Breast epithelium (tissue), 4 donors: ENCODE results near the gene KRTAP5-5. TPM values are rescaled to one million over a fixed set of nuclear protein-coding genes. Genes with fewer than 3 reads are reported as not detected.

ENCODE experiments used
- DNase-seq, 2 donors: peaks; one replicate each; pipeline ENCODE4 v3.0.0-alpha.2; 2019; ENCODE audit warnings: low spot score in 2 of 2
- H3K27ac ChIP-seq, 2 donors: fragments of 200-600 bp; sonication (generic) in 1 of 2; one replicate each; pipeline ENCODE4 v1.5.1; 2016 to 2019; ENCODE audit warnings: mild to moderate bottlenecking in 1 of 2
- H3K27me3 ChIP-seq, 2 donors: fragments of 200-600 bp; sonication (generic) in 1 of 2; one replicate each; pipeline versions ENCODE4 v1.5.1 to v1.6.0; 2017 to 2019; ENCODE audit warnings: control low read depth in 1 of 2, mild to moderate bottlenecking in 1 of 2
- H3K36me3 ChIP-seq: fragments of 200-600 bp; one replicate; pipeline ENCODE4 v1.5.1; 2019
- H3K4me1 ChIP-seq, 2 donors: fragments of 200-600 bp; sonication (generic); one replicate each; pipeline ENCODE4 v1.5.1; 2016 to 2019; ENCODE audit warnings: control low read depth in 1 of 2
- H3K4me3 ChIP-seq, 3 donors: fragments of 200-600 bp; sonication (generic); 1 replicate in 2 of 3; 2 replicates in 1 of 3; pipeline ENCODE4 v1.5.1; 2016 to 2019; ENCODE audit warnings: mild to moderate bottlenecking in 3 of 3, moderate library complexity in 2 of 3
- H3K9me3 ChIP-seq, 2 donors: fragments of 200-600 bp; sonication (generic) in 1 of 2; one replicate each; pipeline ENCODE4 v1.5.1; 2016 to 2019; ENCODE audit warnings: control low read depth in 1 of 2
- POLR2A ChIP-seq: fragments of 450-650 bp; IDR thresholded peaks from one replicate; pipeline ENCODE4 v1.6.1; 2016; ENCODE audit warnings: antibody characterized with exemption, mild to moderate bottlenecking, moderate library complexity
- POLR2AphosphoS5 ChIP-seq, 3 donors: sonication (generic); formaldehyde crosslinking; IDR thresholded peaks; one replicate each; pipeline ENCODE4 v1.6.1; 2017; ENCODE audit warnings: antibody characterized with exemption in 3 of 3
- intact Hi-C: fragments of 100-400 bp; cut with DNase I; formaldehyde crosslinking; loops from one replicate; pipeline ENCODE4 v1.15.1; 2023; ENCODE audit warnings: low total_unique reads
- total RNA-seq, 3 donors: library from RNA; depleted of rRNA; stranded (reverse); fragments of >200 nt; gene quantifications; one replicate each; pipeline ENCODE4 v1.1.0, GENCODE V29; 2016
- TF ChIP-seq, protein P1 (sequence below), 3 donors: fragments of 450-650 bp; IDR thresholded peaks; one replicate each; pipeline ENCODE4 v1.5.1; 2016 to 2017; ENCODE audit warnings: antibody characterized with exemption in 3 of 3, mild to moderate bottlenecking in 3 of 3, moderate library complexity in 3 of 3

The KRTAP5-5 gene
- total RNA-seq, 3 donors from 2014 or later: not detected

DNA sequence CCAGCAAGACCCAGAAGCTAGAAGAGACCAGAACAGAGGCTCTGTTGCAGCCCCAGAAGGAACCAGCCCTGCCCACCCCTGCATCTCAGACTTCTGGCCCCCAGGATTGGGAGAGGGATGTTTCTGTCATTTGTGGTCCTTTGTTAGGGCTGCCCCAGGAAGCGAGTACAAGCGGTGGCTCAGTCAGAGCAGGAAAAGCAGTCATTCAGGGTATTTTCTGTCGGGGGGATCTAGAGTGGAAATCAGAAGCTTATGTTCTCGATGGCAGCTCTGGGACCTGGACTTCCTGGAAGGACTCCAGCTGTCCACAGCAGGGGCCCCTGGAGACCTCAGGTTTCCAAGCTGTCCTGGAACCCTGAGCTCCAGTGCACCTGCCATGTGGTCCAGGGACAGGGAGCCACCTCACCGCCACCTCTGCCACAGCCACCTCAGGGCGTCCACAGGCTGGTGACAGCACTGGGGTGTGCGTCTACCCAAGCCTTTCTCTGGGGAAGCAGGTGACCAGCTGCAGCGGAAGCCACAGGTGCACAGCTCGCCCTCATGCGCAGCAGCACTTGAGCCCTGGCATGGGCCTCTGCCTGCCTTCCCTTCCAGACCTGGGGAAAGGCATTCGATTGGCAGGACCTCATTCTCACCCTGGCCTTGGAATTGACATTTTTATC lies 2.6 kb downstream of the KRTAP5-5 start:
- Histone ChIP-seq H3K9me3 (no peaks in the 10 kb centered on the region), H3K4me1 (no peaks in the 10 kb centered on the region), H3K27ac (no peak overlapping the region), H3K4me3 (no peak overlapping the region), H3K36me3 (no peaks in the 10 kb centered on the region), H3K27me3 (peaks cover 0 to 41% of the 10 kb centered on the region in 2 donors)
- intact Hi-C loops: no loop called here
- no peak for DNase-seq
- TF ChIP-seq POLR2AphosphoS5 (IDR thresholded peaks at IDR 0.05) (no peak), POLR2A (no peak)
- TF ChIP-seq, protein P1, sequence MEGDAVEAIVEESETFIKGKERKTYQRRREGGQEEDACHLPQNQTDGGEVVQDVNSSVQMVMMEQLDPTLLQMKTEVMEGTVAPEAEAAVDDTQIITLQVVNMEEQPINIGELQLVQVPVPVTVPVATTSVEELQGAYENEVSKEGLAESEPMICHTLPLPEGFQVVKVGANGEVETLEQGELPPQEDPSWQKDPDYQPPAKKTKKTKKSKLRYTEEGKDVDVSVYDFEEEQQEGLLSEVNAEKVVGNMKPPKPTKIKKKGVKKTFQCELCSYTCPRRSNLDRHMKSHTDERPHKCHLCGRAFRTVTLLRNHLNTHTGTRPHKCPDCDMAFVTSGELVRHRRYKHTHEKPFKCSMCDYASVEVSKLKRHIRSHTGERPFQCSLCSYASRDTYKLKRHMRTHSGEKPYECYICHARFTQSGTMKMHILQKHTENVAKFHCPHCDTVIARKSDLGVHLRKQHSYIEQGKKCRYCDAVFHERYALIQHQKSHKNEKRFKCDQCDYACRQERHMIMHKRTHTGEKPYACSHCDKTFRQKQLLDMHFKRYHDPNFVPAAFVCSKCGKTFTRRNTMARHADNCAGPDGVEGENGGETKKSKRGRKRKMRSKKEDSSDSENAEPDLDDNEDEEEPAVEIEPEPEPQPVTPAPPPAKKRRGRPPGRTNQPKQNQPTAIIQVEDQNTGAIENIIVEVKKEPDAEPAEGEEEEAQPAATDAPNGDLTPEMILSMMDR (IDR thresholded peaks at IDR 0.05): no peak

- TF ChIP-seq POLR2AphosphoS5 (IDR thresholded peaks at IDR 0.05) (no peak), POLR2A (no peak)
- TF ChIP-seq, protein P1 (IDR thresholded peaks at IDR 0.05): no peak
- DNase-seq: no peak
- H3K27ac ChIP-seq: no peak overlapping the region
- peaks cover 0 to 35% of the 10 kb centered on the region in 2 donors for H3K27me3 ChIP-seq
- H3K36me3 ChIP-seq: no peaks in the 10 kb centered on the region
- no peak overlapping the region for H3K4me3 ChIP-seq
- H3K9me3 ChIP-seq: no peaks in the 10 kb centered on the region
- no peaks in the 10 kb centered on the region for H3K4me1 ChIP-seq
- intact Hi-C loops: no loop called here
These were observed 4.3 kb downstream of the KRTAP5-5 start for GRCh38 chr11:1633864-1634263.

- no peaks in the 10 kb centered on the region for H3K9me3 ChIP-seq
- no peak overlapping the region for H3K27ac ChIP-seq
- H3K27me3 ChIP-seq: peaks cover 0 to 36% of the 10 kb centered on the region in 2 donors
- no peaks in the 10 kb centered on the region for H3K4me1 ChIP-seq
- no peak for DNase-seq
- no peak overlapping the region for H3K4me3 ChIP-seq
- no peaks in the 10 kb centered on the region for H3K36me3 ChIP-seq
- TF ChIP-seq POLR2A (no peak), POLR2AphosphoS5 (IDR thresholded peaks at IDR 0.05) (no peak)
- TF ChIP-seq, protein P1 (IDR thresholded peaks at IDR 0.05): no peak
- intact Hi-C loops: loop anchor here (5.0 kb wide), 1 partner anchor 156 kb away; no protein-coding TSS in a partner anchor
These were observed 6.8 kb downstream of the KRTAP5-5 start for GRCh38 chr11:1636291-1636950.

DNA sequence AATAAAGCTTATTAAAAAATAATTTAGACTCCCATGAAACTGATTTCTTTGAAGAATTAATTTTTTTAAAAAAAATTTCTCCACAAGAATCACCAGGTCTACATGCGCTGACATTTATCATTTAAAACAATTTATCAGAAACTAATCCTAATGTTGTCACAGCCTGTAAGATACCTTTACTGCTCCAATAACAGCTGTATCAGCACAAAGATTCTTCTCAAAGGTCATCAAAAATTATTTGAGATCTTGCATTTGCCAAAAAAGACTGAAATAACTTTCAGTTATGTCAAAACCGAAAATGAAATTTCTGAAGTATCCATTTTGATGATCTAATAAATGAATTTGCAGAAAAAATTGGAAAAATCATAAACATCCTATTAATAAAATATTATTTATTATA lies 8.1 kb downstream of the KRTAP5-5 start:
- H3K4me1 ChIP-seq: no peaks in the 10 kb centered on the region
- no peak overlapping the region for H3K4me3 ChIP-seq
- no peaks in the 10 kb centered on the region for H3K9me3 ChIP-seq
- no peak for DNase-seq
- intact Hi-C loops: loop anchor here (5.0 kb wide), 1 partner anchor 155 kb away; no protein-coding TSS in a partner anchor
- H3K27ac ChIP-seq: no peak overlapping the region
- no peak for TF ChIP-seq POLR2AphosphoS5 (IDR thresholded peaks at IDR 0.05)
- TF ChIP-seq, protein P1 (IDR thresholded peaks at IDR 0.05): no peak
- TF ChIP-seq POLR2A: no peak
- no peaks in the 10 kb centered on the region for H3K36me3 ChIP-seq
- peaks cover 0 to 28% of the 10 kb centered on the region in 2 donors for H3K27me3 ChIP-seq

- no peaks in the 10 kb centered on the region for H3K9me3 ChIP-seq
- H3K4me1 ChIP-seq: no peaks in the 10 kb centered on the region
- H3K27ac ChIP-seq: no peak overlapping the region
- DNase-seq: no peak
- no peak for TF ChIP-seq POLR2A
- TF ChIP-seq, protein P1 (IDR thresholded peaks at IDR 0.05): no peak
- TF ChIP-seq POLR2AphosphoS5 (IDR thresholded peaks at IDR 0.05): no peak
- peaks cover 0 to 30% of the 10 kb centered on the region in 2 donors for H3K27me3 ChIP-seq
- intact Hi-C loops: loop anchor here (5.0 kb wide), 1 partner anchor 154 kb away; no protein-coding TSS in a partner anchor
- H3K4me3 ChIP-seq: no peak overlapping the region
- no peaks in the 10 kb centered on the region for H3K36me3 ChIP-seq
These were observed 8.8 kb downstream of the KRTAP5-5 start for GRCh38 chr11:1638344-1638743.
